Loucy (cell line): ENCODE measurements around the gene CEACAM16.

Experiments
- H2AFZ ChIP-seq: fragments of 200-600 bp; sonication (generic); 2 replicates; pipeline ENCODE4 v1.6.0; 2016; ENCODE audit warnings: antibody characterized with exemption, mild to moderate bottlenecking, low read length, moderate library complexity
- H3F3A ChIP-seq: fragments of 200-600 bp; 2 replicates; pipeline ENCODE4 v1.6.0; 2016; ENCODE audit warnings: antibody characterized with exemption, low read depth, mild to moderate bottlenecking
- H3K27me3 ChIP-seq: fragments of 200-600 bp; sonication (generic); 2 replicates; pipeline ENCODE4 v1.6.1; 2014; ENCODE audit warnings: low read length, mild to moderate bottlenecking; ENCODE audit not compliant: insufficient read depth, poor library complexity, severe bottlenecking
- H3K36me3 ChIP-seq: fragments of 200-600 bp; sonication (generic); 2 replicates; pipeline ENCODE4 v1.6.1; 2016; ENCODE audit warnings: low read length; ENCODE audit not compliant: insufficient read depth
- H3K4me1 ChIP-seq: fragments of 200-600 bp; sonication (generic); 2 replicates; pipeline ENCODE4 v1.5.1; 2014; ENCODE audit warnings: low read length, mild to moderate bottlenecking; ENCODE audit not compliant: insufficient read depth, poor library complexity, severe bottlenecking
- H3K4me2 ChIP-seq: fragments of 200-600 bp; sonication (generic); 2 replicates; pipeline ENCODE4 v1.6.0; 2014; ENCODE audit warnings: antibody characterized with exemption, low read length, low read depth, mild to moderate bottlenecking; ENCODE audit not compliant: poor library complexity, severe bottlenecking
- H3K4me3 ChIP-seq: fragments of 200-600 bp; sonication (generic); 2 replicates; pipeline ENCODE4 v1.5.1; 2014; ENCODE audit warnings: low read length, mild to moderate bottlenecking, mixed read lengths; ENCODE audit not compliant: poor library complexity, severe bottlenecking
- H3K79me2 ChIP-seq: fragments of 200-600 bp; sonication (generic); 2 replicates; pipeline ENCODE4 v1.6.1; 2014; ENCODE audit warnings: low read length; ENCODE audit not compliant: insufficient read depth
- H3K9ac ChIP-seq: fragments of 200-600 bp; sonication (generic); 2 replicates; pipeline ENCODE4 v1.6.0; 2014; ENCODE audit warnings: mild to moderate bottlenecking, low read depth, low read length, moderate library complexity; ENCODE audit not compliant: poor library complexity, severe bottlenecking
- H3K9me2 ChIP-seq: fragments of 200-600 bp; sonication (generic); replicated peaks from 2 replicates; pipeline ENCODE4 v1.6.1; 2016; ENCODE audit warnings: low read depth, low read length, mixed read lengths
- H3K9me3 ChIP-seq: fragments of 200-600 bp; sonication (generic); 2 replicates; pipeline ENCODE4 v1.6.1; 2014; ENCODE audit warnings: mild to moderate bottlenecking, antibody characterized with exemption, low read length, low read depth; ENCODE audit not compliant: insufficient read depth
- H4K20me1 ChIP-seq: fragments of 200-600 bp; sonication (generic); 2 replicates; pipeline ENCODE4 v1.6.0; 2014; ENCODE audit warnings: antibody characterized with exemption, low read length, mild to moderate bottlenecking; ENCODE audit not compliant: insufficient read depth, poor library complexity, severe bottlenecking
- CTCF ChIP-seq: fragments of 200-600 bp; sonication (generic); conservative IDR thresholded peaks from 2 replicates; pipeline ENCODE4 v1.5.1; 2014; ENCODE audit warnings: mild to moderate bottlenecking, antibody characterized with exemption, low read length
- EZH2phosphoT487 ChIP-seq: fragments of 200-600 bp; IDR thresholded peaks from 2 replicates; pipeline ENCODE4 v1.6.1; 2018; ENCODE audit warnings: antibody characterized with exemption, mild to moderate bottlenecking, moderate library complexity, borderline replicate concordance

CEACAM16 gene

DNA sequence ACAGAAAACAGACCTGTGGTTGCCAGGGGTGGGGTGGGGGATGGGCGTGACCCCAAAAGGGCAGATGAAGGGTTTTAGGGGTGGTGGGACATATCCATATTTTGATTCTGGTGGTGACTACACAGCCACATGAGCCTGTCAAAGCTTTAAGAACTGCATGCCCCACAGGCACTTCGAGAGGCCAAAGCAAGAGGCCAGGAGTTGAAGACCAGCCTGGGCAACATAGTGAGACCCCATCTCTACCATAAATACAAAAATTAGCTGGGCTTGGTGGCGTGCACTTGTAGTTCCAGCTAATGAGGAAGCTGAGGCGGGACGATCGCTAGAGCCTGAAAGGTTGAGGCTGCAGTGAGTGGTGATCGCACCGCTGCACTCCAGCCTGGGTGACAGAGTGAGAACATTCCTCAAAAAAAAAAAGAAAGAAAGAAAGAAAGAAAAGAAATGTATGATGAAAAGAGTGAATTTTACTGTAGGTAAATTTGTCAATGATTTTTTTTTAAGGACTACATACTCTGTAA lies 30.6 kb downstream of the CEACAM16 start:
- Histone ChIP-seq H3K4me1 (no peaks in the 10 kb centered on the region), H3K36me3 (no peaks in the 10 kb centered on the region), H3K9me2 (no peaks in the 10 kb centered on the region), H3K4me3 (no peak overlapping the region), H3K9ac (no peak overlapping the region), H2AFZ (no peak overlapping the region), H3F3A (no peaks in the 10 kb centered on the region), H3K79me2 (no peaks in the 10 kb centered on the region), H3K4me2 (no peak overlapping the region), H4K20me1 (no peaks in the 10 kb centered on the region), H3K27me3 (no peaks in the 10 kb centered on the region), H3K9me3 (no peaks in the 10 kb centered on the region)
- TF ChIP-seq CTCF (no peak), EZH2phosphoT487 (no peak)

- no peaks in the 10 kb centered on the region for H3K9me3 ChIP-seq
- no peaks in the 10 kb centered on the region for H3K79me2 ChIP-seq
- H3K36me3 ChIP-seq, result no peaks in the 10 kb centered on the region
- no peak overlapping the region for H2AFZ ChIP-seq
- H3K4me3 ChIP-seq, result no peak overlapping the region
- H3K4me2 ChIP-seq, result no peak overlapping the region
- no peaks in the 10 kb centered on the region for H3K9me2 ChIP-seq
- no peaks in the 10 kb centered on the region for H3F3A ChIP-seq
- no peaks in the 10 kb centered on the region for H3K4me1 ChIP-seq
- TF ChIP-seq CTCF (no peak), EZH2phosphoT487 (no peak)
- H3K27me3 ChIP-seq, result no peaks in the 10 kb centered on the region
- H4K20me1 ChIP-seq, result no peaks in the 10 kb centered on the region
- H3K9ac ChIP-seq, result no peak overlapping the region
Observed at GRCh38 chr19:44731081-44731480, 32.1 kb downstream of the CEACAM16 start.

DNA sequence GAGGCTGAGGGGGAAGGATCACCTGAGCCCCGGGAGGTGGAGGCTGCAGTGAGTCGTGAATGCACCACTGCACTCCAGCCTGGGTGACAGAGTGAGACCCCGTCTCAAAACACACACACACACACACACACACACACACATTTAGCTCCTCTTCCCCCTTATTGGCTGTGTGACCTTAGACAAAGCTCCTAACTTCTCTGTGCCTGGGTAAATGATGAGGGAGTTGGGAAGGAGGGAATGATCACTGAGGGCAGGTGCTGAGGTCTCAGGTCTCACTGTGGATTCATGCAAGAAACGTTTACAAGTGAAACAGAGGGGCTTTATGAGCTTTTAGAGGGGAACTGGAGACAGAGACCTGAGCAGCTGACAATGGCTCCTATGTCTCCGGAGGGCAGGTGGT lies 32.7 kb downstream of the CEACAM16 start:
- Histone ChIP-seq H3K9me2 (no peaks in the 10 kb centered on the region), H3K9me3 (no peaks in the 10 kb centered on the region), H3K36me3 (no peaks in the 10 kb centered on the region), H3K4me3 (no peak overlapping the region), H4K20me1 (no peaks in the 10 kb centered on the region), H3K4me1 (no peaks in the 10 kb centered on the region), H2AFZ (no peak overlapping the region), H3K4me2 (no peak overlapping the region), H3K79me2 (no peaks in the 10 kb centered on the region), H3F3A (no peaks in the 10 kb centered on the region), H3K9ac (no peak overlapping the region), H3K27me3 (no peaks in the 10 kb centered on the region)
- no peak for TF ChIP-seq CTCF
- no peak for TF ChIP-seq EZH2phosphoT487
